ENCODE measurements around the gene NCOR1.
A peak's percentile ranks its signal among the peaks of the same experiment; 100 is the strongest.
"Not testable (repeated sequence)": the region's sequence is repeated elsewhere in the genome, so short reads cannot be mapped to it uniquely, and the experiment has no call there.

The NCOR1 gene

DNA sequence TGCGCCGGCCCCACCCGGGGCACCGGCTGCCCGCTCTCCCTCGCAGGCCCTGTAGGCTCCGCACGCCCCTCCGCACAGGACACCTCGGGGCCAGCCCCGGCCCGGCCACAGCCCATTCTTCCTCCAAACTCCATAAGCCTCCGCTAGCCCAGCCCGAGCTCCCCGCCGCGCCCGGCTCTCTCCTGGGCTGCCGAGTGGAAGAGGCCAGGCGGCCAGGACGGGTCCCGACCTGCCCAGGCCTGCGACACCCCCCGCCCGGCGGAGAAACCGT, 397 bp downstream of the NCOR1 start:
- DNase-seq (ENCODE audit: low spot score) = no peak

DNA sequence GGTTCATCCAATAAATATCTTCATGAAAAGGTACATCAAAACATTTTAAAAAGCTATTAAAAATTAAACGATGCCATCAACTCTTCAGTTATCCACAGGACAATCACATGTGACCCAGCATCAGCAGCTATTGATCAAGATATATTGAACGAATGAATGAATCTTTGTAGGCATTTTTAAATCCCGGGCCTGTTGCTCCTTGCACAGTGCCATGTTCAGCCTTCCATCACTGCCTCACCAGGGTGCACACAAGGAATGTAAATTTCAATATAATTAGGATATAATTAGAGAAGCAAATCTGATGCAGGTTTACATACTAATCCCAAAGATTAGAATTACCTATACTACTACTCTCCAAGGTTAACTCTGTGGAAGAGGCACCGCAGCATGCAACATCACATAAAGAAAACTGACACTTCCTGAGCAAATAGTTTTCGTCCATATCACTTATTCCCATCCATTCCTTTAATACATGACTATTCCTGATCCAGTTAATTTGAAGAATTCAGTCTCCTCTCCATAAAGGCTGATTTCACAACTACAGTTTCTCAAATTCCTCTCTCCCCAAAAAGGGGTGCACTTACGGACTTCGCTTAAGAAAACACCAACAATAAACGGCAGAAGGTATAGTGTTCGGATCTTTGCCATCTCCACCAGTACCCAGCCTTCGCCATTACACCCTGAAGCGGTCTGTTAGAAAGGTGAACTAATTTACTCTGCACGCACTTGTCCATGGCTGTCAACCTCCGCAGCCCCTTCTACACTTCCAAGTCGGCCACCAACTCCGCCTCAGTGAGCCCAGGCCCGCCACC, 938 bp downstream of the NCOR1 start:
- DNase-seq (ENCODE audit: low spot score) = peak; percentile 23

DNA sequence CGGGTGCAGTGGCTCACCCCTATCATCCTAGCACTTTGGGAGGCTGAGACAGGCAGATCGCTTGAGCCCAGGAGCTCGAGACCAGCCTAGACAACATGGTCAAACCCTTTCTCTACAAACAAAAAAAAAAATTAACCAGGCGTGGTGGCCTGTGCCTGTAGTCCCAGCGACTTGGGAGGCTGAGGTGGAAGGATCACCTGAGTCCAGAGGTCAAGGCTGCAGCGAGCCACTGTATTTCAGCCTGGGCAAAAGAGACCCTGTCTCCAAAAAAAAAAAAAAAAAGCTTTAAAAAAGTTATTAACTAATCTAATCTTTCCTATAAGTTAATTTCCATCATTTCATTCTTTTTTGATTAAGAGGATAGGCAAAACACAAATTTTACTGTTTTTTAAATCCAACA, 2.5 kb downstream of the NCOR1 start:
- DNase-seq (ENCODE audit: low spot score) = no peak

GRCh38 chr17:16211590-16211989, 3.7 kb downstream of the NCOR1 start:
- DNase-seq (ENCODE audit: low spot score) = no peak

DNA sequence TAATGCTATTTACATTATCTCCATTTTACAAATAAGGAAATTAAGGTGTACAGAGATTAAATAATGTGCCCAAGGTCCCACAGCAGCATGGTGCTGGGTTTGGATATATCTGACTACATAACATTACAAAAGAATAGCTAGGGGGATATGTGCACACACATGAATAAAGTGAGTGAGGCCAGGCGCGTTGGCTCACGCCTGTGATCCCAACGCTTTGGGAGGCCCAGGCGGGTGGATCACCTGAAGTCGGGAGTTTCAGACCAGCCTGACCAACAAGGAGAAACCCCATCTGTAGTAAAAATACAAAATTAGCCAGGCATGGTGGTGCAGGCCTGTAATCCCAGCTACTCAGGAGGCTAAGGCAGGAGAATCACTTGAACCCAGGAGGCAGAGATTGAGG, 10.6 kb downstream of the NCOR1 start:
- DNase-seq (ENCODE audit: low spot score) = not testable (repeated sequence)

- DNase-seq (ENCODE audit: low spot score) = not testable (repeated sequence)
Measured at GRCh38 chr17:16202554-16203500, 12.5 kb downstream of the NCOR1 start.

DNA sequence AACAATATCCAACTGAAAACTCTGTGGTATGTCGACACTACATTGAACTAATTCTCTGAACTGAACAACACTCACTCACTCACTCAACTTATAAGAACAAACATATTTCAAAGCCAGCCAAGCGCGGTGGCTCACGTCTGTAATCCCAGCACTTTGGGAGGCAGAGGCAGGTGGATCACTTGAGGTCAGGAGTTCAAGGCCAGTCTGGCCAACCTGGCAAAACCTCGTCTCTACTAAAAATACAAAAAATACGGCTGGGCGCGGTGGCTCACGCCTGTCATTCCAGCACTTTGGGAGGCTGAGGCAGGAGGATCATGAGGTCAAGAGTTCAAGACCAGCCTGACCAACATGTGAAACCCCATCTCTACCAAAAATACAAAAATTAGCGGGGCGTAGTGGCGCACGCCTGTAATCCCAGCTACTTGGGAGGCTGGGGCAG, 13.6 kb downstream of the NCOR1 start:
- DNase-seq (ENCODE audit: low spot score) = not testable (repeated sequence)

DNA sequence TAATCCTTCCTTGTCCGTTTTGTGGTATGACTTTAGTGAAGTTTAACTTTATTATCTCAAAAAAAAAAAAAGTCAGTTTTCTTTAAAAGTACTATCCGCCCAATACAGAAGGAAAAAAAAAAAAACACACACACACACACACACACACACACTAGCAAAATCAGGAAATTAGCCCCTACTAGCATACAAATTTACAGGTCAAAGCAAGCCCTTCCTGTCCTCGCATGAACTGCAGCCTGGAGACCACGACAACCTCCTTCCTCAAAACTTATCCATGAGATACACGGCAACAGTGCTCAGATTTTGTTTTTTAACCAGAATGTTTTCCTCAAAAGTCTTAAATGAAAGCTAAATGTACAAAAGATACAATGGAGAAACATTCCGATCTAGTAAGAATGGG, 16.2 kb downstream of the NCOR1 start:
- no peak for DNase-seq (ENCODE audit: low spot score)

DNA sequence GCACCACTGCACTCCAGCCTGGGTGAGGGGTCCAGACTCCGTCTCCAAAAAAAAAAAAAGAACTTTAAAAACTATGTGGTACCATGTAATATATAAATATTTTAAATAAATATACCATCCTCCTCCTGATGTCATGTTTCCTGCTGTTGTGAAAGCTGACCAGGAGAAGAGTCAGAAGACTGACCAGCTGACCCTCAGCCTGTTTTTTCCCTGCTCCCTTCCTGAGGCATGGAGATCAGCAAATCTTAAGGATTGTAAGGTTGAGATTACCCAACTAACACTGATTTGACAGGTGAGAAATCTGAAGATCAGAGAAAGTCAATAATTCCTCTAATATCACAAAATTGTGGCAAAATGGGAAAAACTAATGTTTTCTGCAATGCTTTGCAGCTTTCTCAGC, 18.1 kb downstream of the NCOR1 start:
- no peak for DNase-seq (ENCODE audit: low spot score)

GRCh38 chr17:16194307-16194835, 21.0 kb downstream of the NCOR1 start:
- peak; percentile 46 for DNase-seq (ENCODE audit: low spot score)

GRCh38 chr17:16191604-16192003, 23.7 kb downstream of the NCOR1 start:
- no peak for DNase-seq (ENCODE audit: low spot score)

GRCh38 chr17:16190703-16191360, 24.5 kb downstream of the NCOR1 start:
- DNase-seq (ENCODE audit: low spot score) = no peak

DNA sequence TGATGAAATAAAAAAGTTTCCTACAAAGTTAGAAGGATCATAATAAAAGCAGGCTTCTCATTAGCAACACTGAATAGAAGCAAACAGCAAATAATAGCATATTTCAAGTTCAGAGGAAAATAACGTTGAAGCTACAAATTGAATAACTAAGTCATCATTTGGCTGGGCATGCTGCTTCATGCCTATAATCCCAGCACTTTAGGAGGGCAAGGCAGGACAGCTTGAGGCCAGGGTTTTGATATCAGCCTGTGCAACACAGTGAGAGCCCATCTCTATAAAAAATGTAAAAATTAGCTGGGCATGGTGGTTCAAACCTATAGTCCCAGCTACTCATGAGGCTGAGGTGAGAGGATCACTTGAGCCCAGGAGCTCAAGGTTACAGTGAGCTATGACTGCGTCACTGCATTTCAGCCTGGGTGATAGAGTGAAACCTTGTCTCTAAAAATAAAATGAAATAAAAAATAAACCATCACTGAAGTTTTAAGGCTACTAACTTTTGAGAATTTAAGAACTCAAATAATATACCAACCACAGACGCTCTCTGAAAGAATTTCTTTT, 25.5 kb downstream of the NCOR1 start:
- DNase-seq (ENCODE audit: low spot score) = no peak

DNA sequence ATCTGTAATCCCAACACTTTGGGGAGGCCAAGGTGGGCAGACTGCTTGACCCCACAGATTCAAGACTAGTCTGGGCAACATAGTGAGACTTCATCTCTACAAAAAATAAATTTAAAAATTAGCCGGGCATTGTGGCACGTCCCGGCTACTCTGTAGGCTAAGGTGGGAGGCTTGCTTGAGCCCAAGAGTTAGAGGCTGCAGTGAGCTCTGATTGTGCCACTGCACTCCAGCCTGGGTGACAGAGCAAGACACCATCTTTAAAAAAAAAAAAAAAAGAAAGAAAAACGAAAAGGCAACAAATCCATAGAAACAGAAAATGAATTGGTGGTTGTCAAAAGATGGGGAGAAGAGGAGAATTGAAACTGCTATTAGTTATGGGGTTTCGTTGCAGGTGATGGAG, 27.7 kb downstream of the NCOR1 start:
- DNase-seq (ENCODE audit: low spot score) = no peak

DNA sequence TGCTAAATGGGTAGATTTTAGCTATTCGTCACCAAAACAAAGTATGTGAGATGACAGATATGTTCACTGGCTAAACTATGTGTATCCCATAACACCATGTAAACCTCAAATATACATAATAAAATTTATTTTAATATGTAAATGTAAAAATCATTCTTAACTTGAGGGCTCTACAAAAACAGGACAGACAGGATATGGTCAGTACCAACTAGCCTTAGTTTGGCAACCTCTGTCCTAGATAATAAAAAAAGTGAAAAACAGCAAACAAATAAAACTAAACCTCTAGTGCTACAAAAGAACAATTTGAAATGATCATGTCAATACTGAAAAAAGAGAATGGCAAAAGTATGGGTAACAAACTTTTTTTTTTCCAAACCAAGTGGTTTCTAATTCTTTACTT, 33.8 kb downstream of the NCOR1 start:
- no peak for DNase-seq (ENCODE audit: low spot score)

GRCh38 chr17:16178836-16179235, 36.5 kb downstream of the NCOR1 start:
- DNase-seq (ENCODE audit: low spot score) = no peak

- DNase-seq (ENCODE audit: low spot score) = no peak
Measured at GRCh38 chr17:16171613-16172012, 43.7 kb downstream of the NCOR1 start.

DNA sequence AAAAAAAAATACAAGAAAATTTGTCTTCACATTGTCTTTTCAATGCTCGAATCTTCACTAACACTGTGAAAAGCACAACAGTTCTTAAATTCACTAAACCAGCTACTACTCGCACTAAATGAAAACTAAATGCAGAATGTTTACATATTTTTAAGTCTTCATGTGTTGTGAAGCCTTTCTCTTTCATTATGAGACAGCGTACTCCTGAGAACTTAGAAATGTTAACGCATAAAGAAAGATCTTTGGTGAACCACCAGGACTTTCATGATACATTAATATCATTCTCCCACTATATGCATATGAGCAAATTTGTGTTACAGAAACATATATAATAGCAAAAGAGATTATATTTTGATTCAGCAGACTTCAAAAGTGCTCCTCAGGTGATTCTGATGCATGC, 48.6 kb downstream of the NCOR1 start:
- not testable (repeated sequence) for DNase-seq (ENCODE audit: low spot score)

- no peak for DNase-seq (ENCODE audit: low spot score)
Measured at GRCh38 chr17:16158714-16159113, 56.6 kb downstream of the NCOR1 start.

DNA sequence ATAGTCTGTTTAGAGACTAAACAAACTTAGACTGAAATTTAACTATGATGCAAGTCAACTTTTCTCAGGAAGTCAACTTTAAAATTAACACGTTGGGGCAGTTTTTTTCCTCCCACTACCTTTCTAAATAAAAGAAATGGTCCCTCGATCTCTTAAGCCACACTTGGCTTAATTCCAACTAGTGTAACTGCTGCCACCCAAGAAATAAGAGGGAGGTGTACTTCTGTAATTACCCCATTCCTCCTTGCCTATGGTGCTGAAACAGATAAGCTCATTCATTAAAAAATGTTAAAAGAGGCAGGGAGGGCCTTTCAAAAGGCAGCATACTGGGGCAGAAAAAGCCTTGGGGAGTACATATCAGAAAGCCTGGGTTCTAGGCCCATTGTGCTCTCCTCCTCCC, 59.8 kb downstream of the NCOR1 start:
- no peak for DNase-seq (ENCODE audit: low spot score)

GRCh38 chr17:16152326-16152725, 63.0 kb downstream of the NCOR1 start:
- DNase-seq (ENCODE audit: low spot score) = not testable (repeated sequence)

DNA sequence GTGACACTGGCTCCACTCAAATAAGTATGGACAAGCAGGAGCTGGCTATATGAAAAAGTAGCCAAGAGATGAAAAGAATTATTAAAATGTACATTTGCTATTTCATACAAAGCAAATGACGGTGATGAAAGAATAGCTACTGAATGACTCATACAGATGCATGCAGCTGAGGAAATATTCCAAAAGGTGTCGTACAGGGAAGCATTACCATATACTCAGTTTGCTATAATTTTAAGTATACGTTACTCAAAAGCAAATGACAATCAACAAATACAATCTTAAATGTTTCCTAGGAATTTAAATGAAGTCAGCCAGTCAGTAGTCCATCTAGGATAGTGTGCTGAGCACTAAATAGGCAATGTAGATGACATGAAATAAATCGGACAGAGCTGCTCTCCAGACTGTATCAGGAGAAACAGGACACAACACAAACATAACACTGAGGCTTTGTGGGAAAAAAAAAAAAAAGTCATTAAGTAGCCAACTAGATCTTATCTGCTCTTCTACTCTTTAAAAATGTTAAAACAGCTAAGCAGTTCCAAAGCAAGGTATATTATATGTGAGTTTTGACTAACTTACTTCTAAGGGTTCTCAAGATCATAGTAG, 65.0 kb downstream of the NCOR1 start:
- DNase-seq (ENCODE audit: low spot score) = no peak
